Measurements from ENCODE around the gene CLNK. TPM values are rescaled to one million over a fixed set of nuclear protein-coding genes. Genes with fewer than 3 reads are reported as not detected.

The CLNK gene
- polyA plus RNA-seq, 4 donors, result 0.04 to 0.31 TPM; not detected in 2

DNA sequence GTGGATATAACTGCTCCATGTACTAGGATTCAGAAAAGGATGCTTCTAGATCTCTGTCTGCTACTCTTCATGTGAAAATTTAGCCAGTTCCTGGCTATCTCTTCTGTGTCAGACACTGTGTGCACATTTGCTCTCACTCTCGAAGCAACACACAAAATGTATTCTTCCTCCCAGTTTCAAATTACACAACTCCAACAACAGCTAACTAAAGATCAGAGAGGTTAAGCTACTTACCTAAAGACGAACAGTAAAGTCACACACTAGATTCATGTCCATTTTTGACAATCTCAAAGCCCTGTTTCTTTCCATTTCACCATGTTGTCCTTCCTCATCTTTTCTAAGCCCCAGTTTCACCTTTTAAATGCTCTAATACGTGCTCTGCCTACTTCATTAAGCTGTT lies 2.2 kb downstream of the CLNK start:
- H3K36me3 ChIP-seq (ENCODE audit: control insufficient read depth in 3 of 3, insufficient read depth in 2 of 3, low read depth in 1 of 3, low read length in 3 of 3), result no peaks in the 10 kb centered on the region
- DNase-seq (no peak), FAIRE-seq (no peak)
- no peak overlapping the region for H3K4me3 ChIP-seq (ENCODE audit: low read depth in 1 of 3, low read length in 3 of 3)
- H3K27ac ChIP-seq (ENCODE audit: low read depth in 1 of 3, low read length in 2 of 3), result no peak overlapping the region
- no peaks in the 10 kb centered on the region for H3K9me3 ChIP-seq (ENCODE audit: control insufficient read depth in 2 of 2, insufficient read depth in 1 of 2, low read depth in 1 of 2, low read length in 1 of 2)
- no peaks in the 10 kb centered on the region for H3K4me1 ChIP-seq (ENCODE audit: control insufficient read depth in 3 of 3, insufficient read depth in 2 of 3, low read depth in 1 of 3, low read length in 2 of 3)
- H3K27me3 ChIP-seq (ENCODE audit: control insufficient read depth in 3 of 3, insufficient read depth in 3 of 3, low read length in 3 of 3), result no peaks in the 10 kb centered on the region
- WGBS, 3 donors, result 75 to 84% (median 76%) methylated on average over 3 of the region's 3 CpGs

DNA sequence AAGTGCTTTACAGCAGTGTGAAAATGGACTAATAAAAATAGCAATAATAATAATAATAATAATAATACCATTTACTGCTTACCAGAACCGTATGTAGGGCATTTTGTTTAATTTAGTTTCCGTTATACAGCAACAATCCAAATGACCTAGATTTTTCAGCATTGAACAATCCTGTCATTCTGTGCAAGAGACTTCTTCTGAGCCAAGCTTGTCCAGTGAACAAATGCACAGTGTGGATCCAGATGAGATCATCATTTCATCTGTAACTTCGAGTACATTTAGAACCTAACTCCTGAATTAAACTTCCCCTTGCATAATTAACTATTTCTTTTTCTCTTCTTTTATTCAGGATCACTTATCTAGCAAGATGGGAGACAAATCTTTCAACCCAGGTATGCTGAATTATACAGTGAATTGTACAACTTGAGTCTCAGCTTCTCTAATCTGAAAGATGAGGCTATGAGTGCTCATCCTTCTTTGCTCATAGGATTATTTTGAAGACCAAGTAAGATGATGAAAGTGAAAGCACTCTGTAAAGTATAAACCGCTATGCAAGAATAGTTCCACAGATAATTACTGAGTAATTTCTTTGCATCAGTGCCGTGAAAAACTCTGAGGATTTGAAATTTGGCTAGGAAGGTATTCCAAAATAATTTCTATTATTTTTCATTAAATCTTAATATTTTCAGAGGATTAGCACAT lies 6.6 kb downstream of the CLNK start:
- Histone ChIP-seq H3K36me3 (ENCODE audit: control insufficient read depth in 3 of 3, insufficient read depth in 2 of 3, low read depth in 1 of 3, low read length in 3 of 3) (no peaks in the 10 kb centered on the region), H3K27me3 (ENCODE audit: control insufficient read depth in 3 of 3, insufficient read depth in 3 of 3, low read length in 3 of 3) (no peaks in the 10 kb centered on the region), H3K27ac (ENCODE audit: low read depth in 1 of 3, low read length in 2 of 3) (no peak overlapping the region), H3K4me3 (ENCODE audit: low read depth in 1 of 3, low read length in 3 of 3) (no peak overlapping the region), H3K9me3 (ENCODE audit: control insufficient read depth in 2 of 2, insufficient read depth in 1 of 2, low read depth in 1 of 2, low read length in 1 of 2) (no peaks in the 10 kb centered on the region), H3K4me1 (ENCODE audit: control insufficient read depth in 3 of 3, insufficient read depth in 2 of 3, low read depth in 1 of 3, low read length in 2 of 3) (no peaks in the 10 kb centered on the region)
- FAIRE-seq (no peak), DNase-seq (no peak)
- 67 to 71% (median 67%) methylated on average over 5 of the region's 5 CpGs for WGBS, 3 donors

DNA sequence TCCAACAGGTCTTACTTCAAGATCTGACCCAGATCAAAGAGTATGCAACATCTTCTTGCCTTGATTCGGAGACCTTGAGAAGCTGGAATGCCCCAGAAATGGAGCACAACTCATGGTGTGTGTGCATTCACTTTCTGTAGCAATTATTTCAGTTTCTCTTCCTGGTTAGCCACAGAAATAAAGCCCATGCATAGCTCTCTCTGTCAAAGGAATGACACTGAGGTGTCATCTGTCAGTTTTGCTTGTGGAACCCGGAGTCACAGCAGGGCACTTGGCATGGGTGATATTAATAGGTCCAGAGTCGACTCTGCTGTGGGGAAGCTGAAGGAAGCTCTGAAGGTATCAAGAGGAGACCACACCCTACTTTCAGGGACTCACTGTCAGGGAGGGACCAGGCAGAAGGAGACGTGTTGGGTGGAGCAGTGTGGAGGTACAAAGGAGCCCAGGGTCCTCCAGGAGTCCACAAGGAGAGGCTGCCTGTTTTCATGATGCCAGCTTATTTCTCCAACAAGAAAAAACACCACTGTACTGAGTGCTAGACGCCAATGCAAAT lies 10.7 kb downstream of the CLNK start:
- no peaks in the 10 kb centered on the region for H3K4me1 ChIP-seq (ENCODE audit: control insufficient read depth in 3 of 3, insufficient read depth in 2 of 3, low read depth in 1 of 3, low read length in 2 of 3)
- no peaks in the 10 kb centered on the region for H3K9me3 ChIP-seq (ENCODE audit: control insufficient read depth in 2 of 2, insufficient read depth in 1 of 2, low read depth in 1 of 2, low read length in 1 of 2)
- no peak for DNase-seq
- H3K27ac ChIP-seq (ENCODE audit: low read depth in 1 of 3, low read length in 2 of 3), result no peak overlapping the region
- no peak overlapping the region for H3K4me3 ChIP-seq (ENCODE audit: low read depth in 1 of 3, low read length in 3 of 3)
- 40 to 63% (median 48%) methylated on average over 5 of the region's 5 CpGs for WGBS, 3 donors
- peaks cover 0 to 3% (median 0%) of the 10 kb centered on the region in 3 donors for H3K27me3 ChIP-seq (ENCODE audit: control insufficient read depth in 3 of 3, insufficient read depth in 3 of 3, low read length in 3 of 3)
- no peaks in the 10 kb centered on the region for H3K36me3 ChIP-seq (ENCODE audit: control insufficient read depth in 3 of 3, insufficient read depth in 2 of 3, low read depth in 1 of 3, low read length in 3 of 3)
- FAIRE-seq, result no peak

DNA sequence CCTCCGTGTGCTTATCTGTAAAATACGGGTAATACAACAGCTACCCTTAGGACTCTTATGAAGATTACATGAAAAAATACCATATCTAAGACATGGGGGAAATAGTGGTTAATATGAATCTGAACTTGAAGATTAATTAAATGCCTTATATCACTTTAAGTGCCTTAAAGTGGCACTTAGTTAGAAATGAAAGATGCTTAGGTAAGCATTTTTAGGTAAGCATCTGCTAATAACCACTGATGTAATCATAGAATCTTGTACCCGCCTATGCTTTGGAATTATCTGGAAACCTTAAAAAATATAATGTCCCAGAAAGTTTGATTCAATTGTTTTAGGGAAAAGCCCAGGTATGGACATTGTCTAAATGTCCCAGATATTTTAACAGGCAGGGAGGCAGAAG lies 12.2 kb downstream of the CLNK start:
- FAIRE-seq (no peak), DNase-seq (no peak)
- H3K9me3 ChIP-seq (ENCODE audit: control insufficient read depth in 2 of 2, insufficient read depth in 1 of 2, low read depth in 1 of 2, low read length in 1 of 2), result no peaks in the 10 kb centered on the region
- no peaks in the 10 kb centered on the region for H3K4me1 ChIP-seq (ENCODE audit: control insufficient read depth in 3 of 3, insufficient read depth in 2 of 3, low read depth in 1 of 3, low read length in 2 of 3)
- WGBS, 3 donors, result 41 to 62% (median 52%) methylated on average over 3 of the region's 3 CpGs
- H3K27me3 ChIP-seq (ENCODE audit: control insufficient read depth in 3 of 3, insufficient read depth in 3 of 3, low read length in 3 of 3), result peaks cover 0 to 3% (median 0%) of the 10 kb centered on the region in 3 donors
- H3K4me3 ChIP-seq (ENCODE audit: low read depth in 1 of 3, low read length in 3 of 3), result no peak overlapping the region
- no peaks in the 10 kb centered on the region for H3K36me3 ChIP-seq (ENCODE audit: control insufficient read depth in 3 of 3, insufficient read depth in 2 of 3, low read depth in 1 of 3, low read length in 3 of 3)
- H3K27ac ChIP-seq (ENCODE audit: low read depth in 1 of 3, low read length in 2 of 3), result no peak overlapping the region

DNA sequence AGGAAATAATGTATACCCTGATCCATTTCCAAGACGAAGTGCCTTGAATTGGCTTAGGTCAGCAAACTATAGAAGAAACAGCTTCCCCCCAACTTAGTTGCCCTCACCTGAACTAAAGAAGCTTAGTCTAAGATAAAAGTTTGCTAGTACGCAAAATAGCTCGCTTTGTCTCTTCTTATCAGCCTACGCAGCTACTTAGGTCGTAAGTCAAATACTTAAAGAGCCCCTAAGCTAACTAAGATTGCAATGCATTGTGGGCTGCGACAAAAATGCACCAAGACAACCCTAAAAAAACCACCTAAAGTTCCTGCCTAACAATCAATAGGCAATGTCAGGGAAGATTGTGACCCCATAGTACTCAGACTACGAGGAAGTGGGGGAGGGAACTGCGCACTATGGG lies 12.8 kb downstream of the CLNK start:
- Histone ChIP-seq H3K4me3 (ENCODE audit: low read depth in 1 of 3, low read length in 3 of 3) (no peak overlapping the region), H3K27me3 (ENCODE audit: control insufficient read depth in 3 of 3, insufficient read depth in 3 of 3, low read length in 3 of 3) (peaks cover 0 to 3% (median 0%) of the 10 kb centered on the region in 3 donors), H3K27ac (ENCODE audit: low read depth in 1 of 3, low read length in 2 of 3) (no peak overlapping the region), H3K4me1 (ENCODE audit: control insufficient read depth in 3 of 3, insufficient read depth in 2 of 3, low read depth in 1 of 3, low read length in 2 of 3) (no peaks in the 10 kb centered on the region), H3K36me3 (ENCODE audit: control insufficient read depth in 3 of 3, insufficient read depth in 2 of 3, low read depth in 1 of 3, low read length in 3 of 3) (no peaks in the 10 kb centered on the region), H3K9me3 (ENCODE audit: control insufficient read depth in 2 of 2, insufficient read depth in 1 of 2, low read depth in 1 of 2, low read length in 1 of 2) (no peaks in the 10 kb centered on the region)
- DNase-seq (no peak), FAIRE-seq (no peak)
- 39 to 49% (median 48%) methylated on average over 8 of the region's 8 CpGs for WGBS, 3 donors

DNA sequence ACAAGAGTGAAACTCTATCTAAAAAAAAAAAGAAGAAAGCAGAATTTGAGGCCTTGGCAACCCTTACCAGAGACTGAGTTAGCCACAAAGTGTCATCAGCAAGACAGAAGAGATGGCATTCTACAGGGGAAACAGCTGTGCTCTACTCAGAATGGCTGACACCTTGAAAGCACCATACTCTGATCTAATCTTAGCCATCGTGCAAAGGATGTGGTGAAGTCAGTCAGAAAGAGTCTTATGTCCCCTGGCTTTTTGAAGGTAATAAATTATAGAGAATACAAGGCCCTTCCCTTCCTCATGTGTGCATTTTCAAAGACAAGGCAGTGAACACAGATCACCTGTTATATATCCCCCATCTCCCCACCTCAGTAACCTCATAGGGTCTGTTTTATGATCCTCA lies 13.2 kb downstream of the CLNK start:
- H3K27me3 ChIP-seq (ENCODE audit: control insufficient read depth in 3 of 3, insufficient read depth in 3 of 3, low read length in 3 of 3), result peaks cover 0 to 3% (median 0%) of the 10 kb centered on the region in 3 donors
- DNase-seq, result peak in 1 of 2 donors; percentile 12
- no peaks in the 10 kb centered on the region for H3K4me1 ChIP-seq (ENCODE audit: control insufficient read depth in 3 of 3, insufficient read depth in 2 of 3, low read depth in 1 of 3, low read length in 2 of 3)
- FAIRE-seq, result no peak
- 46 to 69% (median 59%) methylated on average over 1 of the region's 1 CpG for WGBS, 3 donors
- H3K4me3 ChIP-seq (ENCODE audit: low read depth in 1 of 3, low read length in 3 of 3), result no peak overlapping the region
- no peaks in the 10 kb centered on the region for H3K36me3 ChIP-seq (ENCODE audit: control insufficient read depth in 3 of 3, insufficient read depth in 2 of 3, low read depth in 1 of 3, low read length in 3 of 3)
- H3K9me3 ChIP-seq (ENCODE audit: control insufficient read depth in 2 of 2, insufficient read depth in 1 of 2, low read depth in 1 of 2, low read length in 1 of 2), result no peaks in the 10 kb centered on the region
- no peak overlapping the region for H3K27ac ChIP-seq (ENCODE audit: low read depth in 1 of 3, low read length in 2 of 3)

DNA sequence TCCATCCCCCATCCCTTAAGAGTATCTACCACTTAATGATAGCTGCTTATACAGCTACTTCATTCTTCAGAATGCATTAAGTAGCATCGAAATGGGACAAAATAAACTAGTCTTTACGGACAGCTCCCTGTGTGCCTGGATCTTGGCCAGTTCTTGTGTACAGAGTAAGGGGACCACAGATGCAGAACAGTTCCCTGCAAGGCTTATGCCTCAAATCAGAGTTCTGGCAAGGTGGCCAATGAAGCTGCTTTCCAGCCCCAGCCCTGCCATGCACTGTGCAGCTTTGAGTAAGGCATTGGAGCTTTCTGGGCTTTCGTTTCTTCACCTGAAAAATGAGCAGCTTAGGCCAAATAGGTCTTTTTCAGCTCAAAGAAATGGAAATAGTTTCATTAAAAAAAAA lies 14.2 kb downstream of the CLNK start:
- FAIRE-seq, result no peak
- no peaks in the 10 kb centered on the region for H3K36me3 ChIP-seq (ENCODE audit: control insufficient read depth in 3 of 3, insufficient read depth in 2 of 3, low read depth in 1 of 3, low read length in 3 of 3)
- 80 to 89% (median 84%) methylated on average over 3 of the region's 3 CpGs for WGBS, 3 donors

GRCh38 chr4:10667701-10668326 lies 16.8 kb downstream of the CLNK start:
- no peak for FAIRE-seq

More for the DNA sequence above, 14.2 kb downstream of the CLNK start:
- H3K27ac ChIP-seq (ENCODE audit: low read depth in 1 of 3, low read length in 2 of 3), result no peak overlapping the region
- H3K27me3 ChIP-seq (ENCODE audit: control insufficient read depth in 3 of 3, insufficient read depth in 3 of 3, low read length in 3 of 3), result peaks cover 0 to 3% (median 0%) of the 10 kb centered on the region in 3 donors
- DNase-seq, result no peak
- H3K4me1 ChIP-seq (ENCODE audit: control insufficient read depth in 3 of 3, insufficient read depth in 2 of 3, low read depth in 1 of 3, low read length in 2 of 3), result no peaks in the 10 kb centered on the region
- H3K4me3 ChIP-seq (ENCODE audit: low read depth in 1 of 3, low read length in 3 of 3), result no peak overlapping the region
- no peaks in the 10 kb centered on the region for H3K9me3 ChIP-seq (ENCODE audit: control insufficient read depth in 2 of 2, insufficient read depth in 1 of 2, low read depth in 1 of 2, low read length in 1 of 2)

More at GRCh38 chr4:10667701-10668326, 16.8 kb downstream of the CLNK start:
- WGBS, 3 donors, result 65 to 72% (median 70%) methylated on average over 10 of the region's 10 CpGs
- no peaks in the 10 kb centered on the region for H3K4me1 ChIP-seq (ENCODE audit: control insufficient read depth in 3 of 3, insufficient read depth in 2 of 3, low read depth in 1 of 3, low read length in 2 of 3)
- H3K27ac ChIP-seq (ENCODE audit: low read depth in 1 of 3, low read length in 2 of 3), result no peak overlapping the region
- no peaks in the 10 kb centered on the region for H3K9me3 ChIP-seq (ENCODE audit: control insufficient read depth in 2 of 2, insufficient read depth in 1 of 2, low read depth in 1 of 2, low read length in 1 of 2)
- H3K4me3 ChIP-seq (ENCODE audit: low read depth in 1 of 3, low read length in 3 of 3), result no peak overlapping the region
- H3K36me3 ChIP-seq (ENCODE audit: control insufficient read depth in 3 of 3, insufficient read depth in 2 of 3, low read depth in 1 of 3, low read length in 3 of 3), result no peaks in the 10 kb centered on the region
- no peak for DNase-seq
- peaks cover 0 to 3% (median 0%) of the 10 kb centered on the region in 3 donors for H3K27me3 ChIP-seq (ENCODE audit: control insufficient read depth in 3 of 3, insufficient read depth in 3 of 3, low read length in 3 of 3)
